Activated gamma-delta T cell treated with anti-CD3 and anti-CD28 coated beads, Interleukin-2, amount 50 U/mL, for 16 hours (primary cell): Measurements from ENCODE around the gene ARMH2.
A peak's percentile ranks its signal among the peaks of the same experiment; 100 is the strongest.
"Not testable (repeated sequence)": the region's sequence is repeated elsewhere in the genome, so short reads cannot be mapped to it uniquely, and the experiment has no call there.

ENCODE experiments used
- DNase-seq: peaks from one replicate; pipeline ENCODE4 v3.0.0-alpha.2; 2020; ENCODE audit warnings: low read depth

ARMH2 gene

DNA sequence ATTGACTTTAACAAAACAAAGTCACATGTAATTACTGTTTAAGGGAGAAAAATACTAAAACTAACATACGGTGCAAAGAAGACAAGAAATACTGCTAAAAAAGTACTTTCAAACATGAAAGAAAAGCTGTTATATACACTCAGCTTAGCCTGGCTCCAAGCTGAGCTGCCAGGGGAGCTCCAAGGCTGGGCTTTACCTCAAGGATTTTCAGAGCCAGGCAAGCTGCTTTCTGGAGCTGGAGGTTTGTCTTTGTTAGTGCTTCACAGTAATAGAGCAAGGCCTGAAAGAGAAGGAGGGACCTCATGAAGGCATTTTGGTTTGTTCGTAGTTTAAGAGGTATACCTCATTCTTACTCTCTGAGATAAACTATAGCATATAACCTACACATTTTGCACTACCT, 19.6 kb upstream of the ARMH2 start:
- DNase-seq: no peak

DNA sequence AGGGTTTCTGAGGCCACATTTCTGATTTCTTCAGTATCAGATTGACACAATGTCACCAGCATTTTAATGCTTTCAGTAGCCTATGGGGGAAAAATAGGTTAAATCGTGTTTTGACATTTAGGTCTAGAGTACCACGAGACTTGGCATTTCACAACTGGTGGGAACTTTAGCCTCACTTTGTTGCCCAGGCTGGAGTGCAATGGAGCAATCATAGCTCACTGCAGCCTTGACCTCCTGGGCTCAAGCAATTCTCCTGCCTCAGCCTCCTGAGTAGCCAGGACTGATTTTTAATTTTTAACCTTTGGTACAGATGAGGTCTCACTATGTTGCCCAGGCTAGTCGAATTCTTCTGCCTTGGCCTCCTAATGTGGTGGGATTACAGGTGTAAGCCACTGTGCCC, 11.0 kb upstream of the ARMH2 start:
- DNase-seq: no peak

DNA sequence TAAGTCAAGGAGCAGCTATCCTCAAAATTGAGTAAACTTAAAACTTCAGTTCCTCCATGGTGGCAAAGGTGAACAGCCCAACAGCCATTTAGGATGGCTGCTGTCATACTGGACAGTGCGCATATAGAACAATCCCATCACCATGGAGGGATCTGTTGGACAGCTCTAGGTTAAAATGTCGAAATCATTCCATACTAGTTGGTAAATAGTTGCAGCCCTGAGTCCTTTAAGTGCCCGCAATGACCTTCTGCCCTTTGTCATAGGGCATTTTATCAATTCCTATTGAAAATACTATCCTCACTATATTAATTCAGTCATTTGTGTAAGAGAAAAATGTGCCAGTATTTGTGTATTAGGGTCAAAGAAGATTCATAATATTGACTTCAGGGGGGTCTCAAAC, 8.9 kb upstream of the ARMH2 start:
- DNase-seq: no peak

- no peak for DNase-seq
These were observed 3.7 kb upstream of the ARMH2 start for GRCh38 chr6:24802271-24803059.

GRCh38 chr6:24799541-24799915, 811 bp upstream of the ARMH2 start:
- no peak for DNase-seq

DNA sequence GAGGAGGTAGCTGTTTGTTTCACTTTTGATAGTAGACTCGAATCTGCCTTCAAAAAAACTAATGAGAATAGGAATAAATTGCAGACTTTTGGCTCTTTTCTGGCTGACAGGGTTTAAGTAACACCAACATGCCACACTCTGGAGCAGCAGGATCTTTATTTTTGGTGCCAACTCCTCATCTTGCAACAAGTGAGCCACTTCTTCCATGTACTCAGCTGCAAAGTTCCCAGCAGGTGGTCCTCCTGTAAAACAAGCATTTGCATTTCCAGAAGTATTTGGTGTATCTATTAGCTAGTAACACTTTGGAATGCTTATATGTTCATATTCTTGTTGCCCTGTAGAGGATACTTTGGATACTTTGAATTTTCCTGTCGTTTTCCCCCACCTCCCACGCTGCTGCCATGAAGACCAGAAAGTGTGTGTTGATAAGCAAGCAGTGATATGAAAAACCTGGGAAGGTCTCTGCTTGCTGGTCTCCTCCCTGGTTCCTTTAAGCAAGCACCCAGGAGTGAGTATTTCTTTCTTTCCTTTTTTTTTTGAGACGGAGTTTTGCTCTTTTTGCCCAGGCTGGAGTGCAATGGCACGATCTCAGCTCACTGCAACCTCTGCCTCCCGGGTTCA, 1.0 kb downstream of the ARMH2 start:
- no peak for DNase-seq

DNA sequence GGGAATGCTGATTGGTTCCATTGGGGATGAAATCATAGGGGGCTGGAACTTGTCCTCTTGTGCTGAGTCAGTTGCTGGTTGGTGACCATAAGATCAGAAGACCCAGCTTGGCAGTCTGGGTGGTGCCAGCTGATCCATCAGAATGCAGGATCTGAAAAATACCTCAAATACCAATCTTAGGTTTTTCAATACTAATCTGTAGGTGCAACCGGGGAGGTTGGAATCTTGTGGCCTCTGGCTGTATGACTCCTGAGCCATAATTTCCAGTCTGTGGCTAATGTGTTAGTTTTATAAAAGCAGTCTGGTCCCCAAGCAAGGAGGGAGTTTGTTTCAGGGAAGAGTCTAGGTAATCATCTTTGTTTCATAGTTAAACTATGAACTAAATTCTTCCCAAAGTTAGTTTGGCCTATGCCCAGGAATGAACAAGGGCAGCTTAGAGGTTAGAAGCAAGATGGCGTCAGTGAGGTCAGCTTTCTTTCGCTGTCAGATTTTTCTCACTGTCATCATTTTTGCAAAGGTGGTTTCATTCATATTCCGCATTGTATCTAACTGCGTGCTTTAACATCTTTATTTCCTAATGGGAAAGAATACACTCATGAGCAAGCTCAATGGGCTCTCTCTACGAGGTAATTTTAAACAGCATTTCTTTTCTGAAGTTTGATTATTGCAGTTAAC, 2.0 kb downstream of the ARMH2 start:
- no peak for DNase-seq

DNA sequence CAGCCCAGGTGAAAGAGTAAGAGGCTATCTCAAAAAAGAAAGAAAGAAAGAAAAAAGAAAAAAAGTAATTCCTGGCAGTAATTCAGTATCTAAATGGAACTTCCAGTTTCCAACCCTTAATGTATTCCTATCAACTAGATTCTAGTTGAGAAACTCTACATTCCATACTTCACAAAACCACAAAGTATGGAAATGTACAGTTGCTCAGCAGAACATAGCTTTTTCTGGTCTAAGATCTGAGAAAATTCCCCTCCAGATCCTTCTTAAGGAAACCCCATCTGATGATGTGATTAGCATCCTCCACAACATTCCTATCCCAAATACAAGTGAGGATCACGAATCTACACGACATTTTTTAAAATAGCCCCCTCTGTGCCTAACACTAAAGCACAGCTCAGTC, 3.6 kb downstream of the ARMH2 start:
- DNase-seq: no peak

DNA sequence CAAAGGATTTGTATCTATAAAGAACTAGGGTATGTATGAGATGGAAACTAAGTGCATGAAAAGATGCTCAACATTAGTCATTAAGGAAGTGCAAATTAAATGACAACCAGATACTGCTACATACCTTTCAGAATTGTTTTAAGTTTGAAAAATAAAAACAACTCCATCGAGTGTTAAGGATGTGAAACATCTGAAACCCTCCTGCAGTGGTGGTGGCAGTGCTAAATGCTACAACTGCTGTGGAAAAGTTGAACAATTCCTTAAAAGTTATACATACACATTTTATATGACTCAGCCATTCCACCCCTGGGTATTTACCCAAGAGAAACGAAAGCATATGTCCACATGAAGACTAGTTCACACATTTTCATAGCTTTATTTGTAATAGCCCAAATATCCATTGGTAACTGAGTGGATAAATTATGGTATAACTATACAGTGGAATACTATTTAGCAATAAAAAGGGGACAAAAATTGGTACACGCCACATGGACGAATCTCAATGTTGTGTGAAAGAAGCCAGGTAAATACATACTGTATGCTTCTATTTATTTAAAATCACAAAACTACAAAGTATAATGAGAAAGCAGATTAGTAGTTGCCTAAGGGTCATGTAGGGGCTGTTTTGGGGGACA, 10.6 kb downstream of the ARMH2 start:
- DNase-seq: no peak

- DNase-seq: no peak
These were observed 18.5 kb downstream of the ARMH2 start for GRCh38 chr6:24780206-24780605.

DNA sequence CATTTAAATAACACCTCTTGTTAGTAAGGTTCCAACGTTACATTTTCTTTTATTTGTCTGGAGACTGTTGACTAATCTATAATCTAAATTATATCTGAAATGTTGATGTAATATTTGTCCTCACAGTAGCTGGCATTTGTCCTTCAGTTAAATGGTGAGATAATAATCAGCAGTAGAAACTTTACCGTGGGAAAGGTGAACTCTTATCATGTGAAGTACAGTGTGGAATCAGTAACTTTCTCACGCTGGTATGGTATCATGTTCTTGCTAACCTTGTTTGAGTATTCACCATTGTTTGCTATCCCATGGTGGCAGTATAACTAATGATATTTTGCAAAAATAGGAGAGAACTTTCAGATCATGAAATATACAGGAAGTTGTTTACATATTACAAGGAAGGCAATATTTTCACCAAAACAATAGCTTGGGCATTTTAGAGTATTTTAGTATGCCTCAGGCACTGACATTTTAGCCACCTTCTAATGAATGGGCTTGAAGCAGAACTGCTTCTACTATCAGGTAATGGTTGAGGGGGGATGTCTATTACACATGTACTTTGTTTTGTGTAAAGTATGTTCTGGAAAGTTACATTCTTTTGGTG, 19.2 kb downstream of the ARMH2 start:
- no peak for DNase-seq

GRCh38 chr6:24778878-24779277, 19.8 kb downstream of the ARMH2 start:
- no peak for DNase-seq

DNA sequence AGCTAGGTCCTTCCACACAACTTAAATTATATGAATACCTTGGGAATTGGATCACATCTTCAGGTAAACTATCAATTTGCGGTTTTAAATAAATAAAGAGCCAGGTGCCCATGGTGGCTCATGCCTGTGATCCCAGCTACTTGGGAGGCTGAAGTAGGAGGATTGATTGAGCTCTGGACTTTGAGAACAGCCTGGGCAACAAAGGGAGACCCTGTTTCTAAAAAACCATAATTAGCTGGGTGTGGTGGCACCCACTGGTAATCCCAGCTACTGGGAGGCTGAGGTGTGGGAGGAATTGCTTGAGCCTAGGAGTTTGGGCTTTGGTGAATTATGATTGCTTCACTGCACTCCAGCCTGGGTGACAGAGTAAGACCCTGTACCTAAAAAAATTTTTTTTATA, 20.6 kb downstream of the ARMH2 start:
- no peak for DNase-seq

DNA sequence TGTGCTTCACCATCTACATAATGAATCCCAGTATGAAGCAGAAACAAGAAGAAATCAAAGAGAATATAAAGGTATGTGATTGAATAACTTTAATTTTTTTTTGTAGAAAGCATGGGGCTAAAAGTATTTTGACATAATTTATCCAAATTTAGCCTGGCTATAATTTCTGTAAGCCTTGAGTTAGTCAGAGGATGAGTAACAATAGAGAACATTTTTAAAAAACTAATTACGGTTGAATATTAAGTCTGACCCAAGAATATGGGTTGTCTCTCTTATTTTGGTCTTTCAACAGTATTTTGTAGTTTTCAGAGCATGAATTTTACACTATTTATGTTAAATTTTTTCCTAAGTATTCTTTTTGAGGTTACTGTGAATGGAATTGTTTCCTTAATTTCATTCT, 21.5 kb downstream of the ARMH2 start:
- DNase-seq: no peak

DNA sequence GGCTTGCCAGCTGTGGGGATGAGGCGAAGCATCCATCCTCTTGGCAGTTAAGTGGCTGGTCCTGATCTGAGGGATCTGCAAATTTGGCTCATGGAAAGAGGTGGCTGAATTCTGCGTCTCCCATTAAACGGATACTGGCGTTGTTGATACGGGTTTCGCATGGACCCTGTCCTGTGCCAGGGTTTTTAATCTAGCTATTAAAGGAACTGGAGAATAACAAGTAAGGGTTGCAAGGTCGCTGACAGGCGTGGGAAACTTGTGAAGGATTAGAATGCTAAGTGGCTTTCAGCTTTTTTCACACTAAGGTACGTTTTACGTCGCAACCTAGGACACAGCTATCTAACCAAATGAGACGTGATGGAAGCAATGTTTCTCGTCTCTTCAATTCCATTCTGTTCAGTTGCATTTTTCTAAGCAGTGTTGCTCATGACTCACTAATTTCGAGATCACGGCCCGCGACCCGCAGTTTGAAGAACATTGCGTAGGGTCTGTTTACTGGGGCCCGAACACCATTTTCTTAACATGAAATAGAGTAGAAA, 23.1 kb downstream of the ARMH2 start:
- DNase-seq: no peak

- peak; percentile 98 for DNase-seq
These were observed 23.8 kb downstream of the ARMH2 start, which contains the start of gene GMNN for GRCh38 chr6:24774696-24775519. GMNN (plus strand) TSS chr6:24774937; CDS start chr6:24777247, 2,310 bp downstream.

GRCh38 chr6:24768361-24768760, 30.4 kb downstream of the ARMH2 start:
- DNase-seq: no peak

DNA sequence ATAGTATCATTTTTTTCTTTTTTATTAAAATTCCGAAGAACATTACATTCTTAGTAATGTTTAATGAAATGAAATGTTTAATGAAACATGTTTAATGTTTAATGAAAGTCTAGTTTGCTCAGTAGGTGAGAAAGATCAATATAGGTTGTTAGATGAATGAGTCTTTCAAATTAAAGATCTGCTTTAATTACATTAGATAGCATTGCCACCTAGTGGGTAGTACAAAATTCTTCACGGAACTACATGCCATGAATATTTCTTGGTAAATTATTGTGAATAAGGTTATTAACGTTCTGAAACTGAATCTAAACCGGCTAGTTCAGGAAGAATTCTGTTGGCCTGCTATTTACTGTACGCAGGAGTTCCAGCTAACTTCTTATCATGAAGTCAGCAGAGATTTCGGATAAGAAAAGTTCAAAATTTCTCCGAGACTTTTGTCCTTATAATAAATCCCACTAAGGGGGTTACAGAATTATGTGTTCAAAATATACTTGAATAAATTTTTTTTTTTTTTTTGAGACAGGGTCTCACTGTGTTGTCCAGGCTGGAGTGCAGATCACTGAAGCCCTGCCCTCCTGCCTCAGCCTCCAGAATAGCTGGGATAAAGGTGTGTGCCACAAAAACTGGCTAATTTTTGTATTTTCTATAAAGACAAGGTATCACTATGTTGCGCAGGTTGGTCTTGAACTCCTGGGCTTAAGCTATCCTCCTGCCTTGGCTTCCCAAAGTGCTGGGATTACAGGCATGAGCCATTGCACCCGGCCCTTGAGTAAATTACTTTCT, 31.8 kb downstream of the ARMH2 start:
- DNase-seq: no peak

DNA sequence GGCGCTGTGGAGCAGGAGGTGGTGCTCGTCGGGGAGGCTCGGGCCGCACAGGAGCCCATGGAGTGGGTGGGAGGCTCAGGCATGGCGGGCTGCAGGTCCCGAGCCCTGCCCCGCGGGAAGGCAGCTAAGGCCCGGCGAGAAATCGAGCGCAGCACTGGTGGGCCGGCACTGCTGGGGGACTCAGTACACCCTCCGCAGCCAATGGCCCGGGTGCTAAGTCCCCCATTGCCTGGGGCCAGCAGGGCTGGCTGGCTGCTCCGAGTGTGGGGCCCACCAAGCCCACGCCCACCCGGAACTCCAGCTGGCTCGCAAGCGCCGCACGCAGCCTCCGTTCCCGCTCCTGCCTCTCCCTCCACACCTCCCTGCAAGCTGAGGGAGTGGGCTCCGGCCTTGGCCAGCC, 32.7 kb downstream of the ARMH2 start:
- not testable (repeated sequence) for DNase-seq
